Keratinocyte (primary cell): Measurements from ENCODE around the gene ARHGEF28. TPM values are rescaled to one million over a fixed set of nuclear protein-coding genes. Genes with fewer than 3 reads are reported as not detected.

ENCODE experiments used
- DNase-seq: peaks from one replicate; pipeline ENCODE4 v3.0.0-alpha.2; 2011; ENCODE audit warnings: low read depth, missing footprints, low spot score
- FAIRE-seq: peaks from 2 replicates; lab custom pipeline; 2011; peaks lifted over from hg19 to GRCh38; lab: Jason Lieb, UNC
- H2AFZ ChIP-seq: 2 replicates; pipeline ENCODE4 v1.6.0; 2012; ENCODE audit warnings: low read length, control low read depth, inconsistent platforms; ENCODE audit not compliant: control insufficient read depth
- H3K27ac ChIP-seq: 2 replicates; pipeline ENCODE4 v1.5.1; 2011; ENCODE audit warnings: low read length; ENCODE audit not compliant: control insufficient read depth, insufficient read depth
- H3K27me3 ChIP-seq: 3 replicates; pipeline ENCODE4 v1.6.0; 2011; ENCODE audit warnings: low read length; ENCODE audit not compliant: control insufficient read depth, insufficient read depth; ENCODE audit errors: extremely low read depth
- H3K36me3 ChIP-seq, 2 experiments: 2 replicates in 1 of 2; 3 replicates in 1 of 2; pipeline ENCODE4 v1.5.1; 2011; ENCODE audit warnings: low read length in 2 of 2, mild to moderate bottlenecking in 1 of 2; ENCODE audit not compliant: control insufficient read depth in 2 of 2, insufficient read depth in 2 of 2; ENCODE audit errors: extremely low read depth in 1 of 2
- H3K4me1 ChIP-seq: 3 replicates; pipeline ENCODE4 v1.5.1; 2011; ENCODE audit warnings: low read length; ENCODE audit not compliant: control insufficient read depth, insufficient read depth; ENCODE audit errors: extremely low read depth
- H3K4me2 ChIP-seq: 3 replicates; pipeline ENCODE4 v1.6.0; 2011; ENCODE audit warnings: low read depth, low read length; ENCODE audit not compliant: control insufficient read depth, insufficient read depth; ENCODE audit errors: extremely low read depth
- H3K4me3 ChIP-seq, 3 experiments: fragments of 200-600 bp in 1 of 3; sonication (generic) in 1 of 3; 2 replicates in 2 of 3; 3 replicates in 1 of 3; pipeline ENCODE4 v1.5.1; 2011 to 2016; ENCODE audit warnings: low read length in 3 of 3, mild to moderate bottlenecking in 3 of 3, control low read depth in 2 of 3, inconsistent platforms in 1 of 3, low read depth in 1 of 3, mixed read lengths in 1 of 3, mixed run types in 1 of 3, moderate library complexity in 1 of 3; ENCODE audit not compliant: control insufficient read depth in 2 of 3, insufficient read depth in 2 of 3; ENCODE audit errors: extremely low read depth in 1 of 3
- H3K79me2 ChIP-seq: 2 replicates; pipeline ENCODE4 v1.6.0; 2012; ENCODE audit warnings: low read length; ENCODE audit not compliant: control insufficient read depth, insufficient read depth
- H3K9ac ChIP-seq: 3 replicates; pipeline ENCODE4 v1.6.0; 2011; ENCODE audit warnings: low read length; ENCODE audit not compliant: control insufficient read depth, insufficient read depth; ENCODE audit errors: extremely low read depth
- H3K9me1 ChIP-seq: 3 replicates; pipeline ENCODE4 v1.6.0; 2011; ENCODE audit warnings: low read length; ENCODE audit not compliant: control insufficient read depth, insufficient read depth; ENCODE audit errors: extremely low read depth
- H3K9me3 ChIP-seq: 2 replicates; pipeline ENCODE4 v1.5.1; 2012; ENCODE audit warnings: low read depth, low read length; ENCODE audit not compliant: control insufficient read depth
- H4K20me1 ChIP-seq: 3 replicates; pipeline ENCODE4 v1.6.0; 2011; ENCODE audit warnings: low read length; ENCODE audit not compliant: control insufficient read depth, insufficient read depth; ENCODE audit errors: extremely low read depth
- CTCF ChIP-seq, 3 experiments: IDR thresholded peaks in 1 of 3; conservative IDR thresholded peaks in 1 of 3; optimal IDR thresholded peaks in 1 of 3; 2 replicates in 2 of 3; 3 replicates in 1 of 3; pipeline versions ENCODE3 to v1.5.1; 2011; ENCODE audit warnings: low read length in 3 of 3, mild to moderate bottlenecking in 3 of 3, moderate library complexity in 2 of 3, control low read depth in 1 of 3, inconsistent platforms in 1 of 3; ENCODE audit not compliant: insufficient read depth in 2 of 3; ENCODE audit errors: extremely low read depth in 1 of 3
- EZH2 ChIP-seq: IDR thresholded peaks from one replicate; pipeline ENCODE4 v1.6.1; 2012; ENCODE audit warnings: inconsistent platforms, mild to moderate bottlenecking, low read length, moderate library complexity
- dilution Hi-C: fragments of 300-500 bp; cut with MboI; formaldehyde crosslinking; loops from one replicate; pipeline ENCODE4 v1.7.0; 2020; ENCODE audit warnings: low sequenced_read_pairs; ENCODE audit not compliant: extremely low pct_ligation_motif_present
- polyA plus RNA-seq, 5 experiments: library from polyadenylated mRNA; depleted of rRNA in 3 of 5; stranded (reverse) in 3 of 5; stranded (forward) in 1 of 5; unstranded in 1 of 5; fragments of >200 nt; gene quantifications; 1 replicate in 1 of 5; 2 replicates in 3 of 5; 3 replicates in 1 of 5; pipeline versions ENCODE4 v1.2.1 to v1.2.3, GENCODE V29; 2011 to 2012; ENCODE audit warnings: missing spikeins in 2 of 5, low read depth in 1 of 5, low replicate concordance in 1 of 5

Gene ARHGEF28
- polyA plus RNA-seq, 1 donor (not counting 4 experiments of a cell fraction or from before 2014, with no cell fraction given) = 31.6 TPM

GRCh38 chr5:73974871-73975360, 348.9 kb downstream of the ARHGEF28 start:
- FAIRE-seq = no peak
- Histone ChIP-seq H3K4me1 (no peaks in the 10 kb centered on the region), H3K9me3 (no peaks in the 10 kb centered on the region), H3K27ac (no peak overlapping the region), H3K27me3 (no peaks in the 10 kb centered on the region), H4K20me1 (no peaks in the 10 kb centered on the region), H3K79me2 (no peaks in the 10 kb centered on the region), H3K9me1 (no peaks in the 10 kb centered on the region), H3K4me2 (no peak overlapping the region), H3K36me3 (no peaks in the 10 kb centered on the region), H3K9ac (no peak overlapping the region), H3K4me3 (no peak overlapping the region), H2AFZ (no peak overlapping the region)
- TF ChIP-seq EZH2 (no peak), CTCF (optimal IDR thresholded peaks at IDR 0.05 in 1 of 3, IDR thresholded peaks at IDR 0.05 in 1 of 3, conservative IDR thresholded peaks at IDR 0.05 in 1 of 3; ENCODE audit: extremely low read depth in 1 of 3, insufficient read depth in 2 of 3, low read length in 3 of 3) (no peak)
- DNase-seq = no peak
- dilution Hi-C loops = no loop called here

GRCh38 chr5:73975845-73976244, 349.8 kb downstream of the ARHGEF28 start:
- Histone ChIP-seq H4K20me1 (no peaks in the 10 kb centered on the region), H3K4me3 (no peak overlapping the region), H3K27me3 (no peaks in the 10 kb centered on the region), H3K9me1 (no peaks in the 10 kb centered on the region), H3K36me3 (no peaks in the 10 kb centered on the region), H3K9me3 (no peaks in the 10 kb centered on the region), H3K79me2 (no peaks in the 10 kb centered on the region), H3K9ac (no peak overlapping the region), H2AFZ (no peak overlapping the region), H3K27ac (no peak overlapping the region), H3K4me1 (no peaks in the 10 kb centered on the region), H3K4me2 (no peak overlapping the region)
- no peak for DNase-seq
- no peak for FAIRE-seq
- dilution Hi-C loops = no loop called here
- TF ChIP-seq CTCF (optimal IDR thresholded peaks at IDR 0.05 in 1 of 3, IDR thresholded peaks at IDR 0.05 in 1 of 3, conservative IDR thresholded peaks at IDR 0.05 in 1 of 3; ENCODE audit: extremely low read depth in 1 of 3, insufficient read depth in 2 of 3, low read length in 3 of 3) (no peak), EZH2 (no peak)
